Lower lobe of right lung (tissue), 2 donors: ENCODE measurements around the gene ZNF33B. TPM values are rescaled to one million over a fixed set of nuclear protein-coding genes. Genes with fewer than 3 reads are reported as not detected.

Experiments used
- ATAC-seq, 2 donors: fragments of 200-7000 bp; cut with Tn5 transposase; one replicate each; pipeline ENCODE4 v1.9.1; 2020 to 2022; ENCODE audit warnings: mild to moderate bottlenecking in 2 of 2, moderate library complexity in 2 of 2
- DNase-seq: peaks from one replicate; pipeline ENCODE4 v3.0.0-alpha.2; 2020
- H3K27ac ChIP-seq: fragments of 200-600 bp; one replicate; pipeline ENCODE4 v1.8.0; 2022
- H3K27me3 ChIP-seq: fragments of 200-600 bp; one replicate; pipeline ENCODE4 v1.8.0; 2022; ENCODE audit warnings: low read depth
- H3K36me3 ChIP-seq: fragments of 200-600 bp; one replicate; pipeline ENCODE4 v1.8.0; 2022; ENCODE audit warnings: mild to moderate bottlenecking
- H3K4me1 ChIP-seq: fragments of 200-600 bp; one replicate; pipeline ENCODE4 v1.8.0; 2022
- H3K4me3 ChIP-seq: fragments of 200-600 bp; one replicate; pipeline ENCODE4 v1.8.0; 2022; ENCODE audit warnings: mild to moderate bottlenecking
- H3K9me3 ChIP-seq: fragments of 200-600 bp; one replicate; pipeline ENCODE4 v1.8.0; 2022
- CTCF ChIP-seq: fragments of 200-600 bp; IDR thresholded peaks from one replicate; pipeline ENCODE4 v1.8.0; 2022; ENCODE audit warnings: antibody characterized with exemption, mild to moderate bottlenecking
- intact Hi-C: fragments of 100-400 bp; cut with DNase I; formaldehyde crosslinking; loops from one replicate; pipeline ENCODE4 v1.11.0; 2022
- total RNA-seq: library from RNA; stranded (reverse); fragmentation: NEBNext Ultra II Directional; extraction: Animal tissue kit (Norgen Biotek cat#: 25700); gene quantifications from one replicate; pipeline ENCODE4 v1.2.1, GENCODE V29; 2021
- donor health status: DM: no; HTN: yes; CAD: no; lungs with severe emphysema.

Gene ZNF33B
- total RNA-seq, 1 donor from 2014 or later, result 33.5 TPM

GRCh38 chr10:42650374-42650773 is 12.0 kb upstream of the ZNF33B start:
- intact Hi-C loops, result no loop called here
- no peak overlapping the region for H3K4me3 ChIP-seq
- no peak overlapping the region for H3K27ac ChIP-seq
- no peaks in the 10 kb centered on the region for H3K9me3 ChIP-seq
- no peaks in the 10 kb centered on the region for H3K27me3 ChIP-seq
- ATAC-seq, result no peak
- H3K4me1 ChIP-seq, result no peaks in the 10 kb centered on the region
- no peak for TF ChIP-seq CTCF
- DNase-seq, result no peak
- no peaks in the 10 kb centered on the region for H3K36me3 ChIP-seq

GRCh38 chr10:42648512-42648911 is 10.1 kb upstream of the ZNF33B start:
- H3K27ac ChIP-seq, result no peak overlapping the region
- no peaks in the 10 kb centered on the region for H3K9me3 ChIP-seq
- TF ChIP-seq CTCF, result no peak
- no peaks in the 10 kb centered on the region for H3K36me3 ChIP-seq
- no peaks in the 10 kb centered on the region for H3K27me3 ChIP-seq
- no peaks in the 10 kb centered on the region for H3K4me1 ChIP-seq
- H3K4me3 ChIP-seq, result no peak overlapping the region
- DNase-seq (no peak), ATAC-seq (no peak)
- intact Hi-C loops, result no loop called here

- DNase-seq (no peak), ATAC-seq (peak; percentile 32 to 58)
- Histone ChIP-seq H3K27ac (no peak overlapping the region), H3K36me3 (no peaks in the 10 kb centered on the region), H3K9me3 (no peaks in the 10 kb centered on the region), H3K4me1 (no peaks in the 10 kb centered on the region), H3K27me3 (no peaks in the 10 kb centered on the region), H3K4me3 (no peak overlapping the region)
- intact Hi-C loops, result no loop called here
- no peak for TF ChIP-seq CTCF
Observed at GRCh38 chr10:42646687-42647640, 8.6 kb upstream of the ZNF33B start.

- no peak for TF ChIP-seq CTCF
- H3K36me3 ChIP-seq, result no peaks in the 10 kb centered on the region
- no peaks in the 10 kb centered on the region for H3K4me1 ChIP-seq
- H3K27ac ChIP-seq, result no peak overlapping the region
- DNase-seq (no peak), ATAC-seq (no peak)
- H3K4me3 ChIP-seq, result no peak overlapping the region
- no peaks in the 10 kb centered on the region for H3K9me3 ChIP-seq
- H3K27me3 ChIP-seq, result no peaks in the 10 kb centered on the region
- intact Hi-C loops, result no loop called here
Observed at GRCh38 chr10:42646214-42646613, 7.8 kb upstream of the ZNF33B start.

GRCh38 chr10:42645516-42645915 is 7.1 kb upstream of the ZNF33B start:
- H3K36me3 ChIP-seq, result no peaks in the 10 kb centered on the region
- no peak for TF ChIP-seq CTCF
- H3K27me3 ChIP-seq, result no peaks in the 10 kb centered on the region
- DNase-seq (no peak), ATAC-seq (no peak)
- no peaks in the 10 kb centered on the region for H3K9me3 ChIP-seq
- no peak overlapping the region for H3K4me3 ChIP-seq
- no peak overlapping the region for H3K27ac ChIP-seq
- H3K4me1 ChIP-seq, result no peaks in the 10 kb centered on the region
- intact Hi-C loops, result no loop called here
